GM21723 (cell line): ENCODE results near the gene FOCAD.
"Not testable (repeated sequence)": the region's sequence is repeated elsewhere in the genome, so short reads cannot be mapped to it uniquely, and the experiment has no call there.

Source experiments
- ATAC-seq: cut with Tn5 transposase; IDR thresholded peaks from one replicate; pipeline ENCODE4 v1.9.1; 2021; ENCODE audit warnings: mild to moderate bottlenecking, moderate library complexity; ENCODE audit not compliant: unreplicated experiment

FOCAD gene

GRCh38 chr9:20945856-20946255 lies 261.8 kb downstream of the FOCAD start:
- no peak for ATAC-seq

GRCh38 chr9:20948703-20949102 lies 264.6 kb downstream of the FOCAD start:
- no peak for ATAC-seq

GRCh38 chr9:20950707-20951106 lies 266.6 kb downstream of the FOCAD start:
- no peak for ATAC-seq

- no peak for ATAC-seq
These were observed 278.6 kb downstream of the FOCAD start for GRCh38 chr9:20962536-20963225.

GRCh38 chr9:20972684-20973083 lies 288.6 kb downstream of the FOCAD start:
- no peak for ATAC-seq

- not testable (repeated sequence) for ATAC-seq
These were observed 289.3 kb downstream of the FOCAD start for GRCh38 chr9:20973246-20973947.

- not testable (repeated sequence) for ATAC-seq
These were observed 290.3 kb downstream of the FOCAD start for GRCh38 chr9:20974191-20974938.

GRCh38 chr9:20978249-20978648 lies 294.2 kb downstream of the FOCAD start:
- ATAC-seq: no peak

GRCh38 chr9:20980832-20981455 lies 296.9 kb downstream of the FOCAD start:
- peak; percentile 82 for ATAC-seq

GRCh38 chr9:20981486-20981885 lies 297.4 kb downstream of the FOCAD start:
- peak; percentile 7 for ATAC-seq

GRCh38 chr9:20984506-20984905 lies 300.4 kb downstream of the FOCAD start:
- no peak for ATAC-seq

GRCh38 chr9:20985851-20986600 lies 302.0 kb downstream of the FOCAD start:
- ATAC-seq: no peak

GRCh38 chr9:20987521-20987920 lies 303.5 kb downstream of the FOCAD start:
- no peak for ATAC-seq

- ATAC-seq: no peak
These were observed 304.0 kb downstream of the FOCAD start for GRCh38 chr9:20988061-20988460.

- no peak for ATAC-seq
These were observed 304.7 kb downstream of the FOCAD start for GRCh38 chr9:20988671-20989315.

GRCh38 chr9:20989923-20990341 lies 305.9 kb downstream of the FOCAD start:
- no peak for ATAC-seq

GRCh38 chr9:20990867-20991266 lies 306.8 kb downstream of the FOCAD start:
- no peak for ATAC-seq

- no peak for ATAC-seq
These were observed 310.4 kb downstream of the FOCAD start for GRCh38 chr9:20994486-20994885.

GRCh38 chr9:20995616-20996015 lies 311.6 kb downstream of the FOCAD start:
- ATAC-seq: no peak

- no peak for ATAC-seq
These were observed 312.8 kb downstream of the FOCAD start for GRCh38 chr9:20996809-20997208.
